ENCODE data around the gene FAM209A.
"Not testable (repeated sequence)": the region's sequence is repeated elsewhere in the genome, so short reads cannot be mapped to it uniquely, and the experiment has no call there.

The FAM209A gene, protein sequence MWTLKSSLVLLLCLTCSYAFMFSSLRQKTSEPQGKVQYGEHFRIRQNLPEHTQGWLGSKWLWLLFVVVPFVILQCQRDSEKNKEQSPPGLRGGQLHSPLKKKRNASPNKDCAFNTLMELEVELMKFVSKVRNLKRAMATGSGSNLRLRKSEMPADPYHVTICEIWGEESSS

DNA sequence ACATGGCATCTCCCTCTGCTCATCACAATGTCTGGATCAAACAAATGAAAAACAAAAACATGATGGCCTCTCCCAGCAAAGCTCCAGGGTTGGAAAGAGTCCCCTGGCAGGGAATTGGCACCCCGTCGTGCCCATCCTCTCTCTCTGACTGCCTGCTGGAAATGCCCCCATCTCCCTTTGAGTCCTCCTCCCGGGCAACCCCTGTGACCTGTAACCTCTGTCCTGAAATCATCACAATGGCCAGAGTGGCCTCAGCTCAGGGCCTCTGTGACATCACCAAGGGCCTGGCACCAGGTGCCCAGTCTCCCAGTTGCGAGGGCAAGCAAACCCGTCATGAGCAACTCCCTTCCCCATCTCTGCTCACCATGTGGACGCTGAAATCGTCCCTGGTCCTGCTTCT lies at the start of gene FAM209A:
TSS of gene FAM209A (plus strand) at position 301 of the 400 bp plus-strand sequence. CDS start at position 366, 65 bp downstream.
- not testable (repeated sequence) for DNase-seq (ENCODE audit: low spot score)

DNA sequence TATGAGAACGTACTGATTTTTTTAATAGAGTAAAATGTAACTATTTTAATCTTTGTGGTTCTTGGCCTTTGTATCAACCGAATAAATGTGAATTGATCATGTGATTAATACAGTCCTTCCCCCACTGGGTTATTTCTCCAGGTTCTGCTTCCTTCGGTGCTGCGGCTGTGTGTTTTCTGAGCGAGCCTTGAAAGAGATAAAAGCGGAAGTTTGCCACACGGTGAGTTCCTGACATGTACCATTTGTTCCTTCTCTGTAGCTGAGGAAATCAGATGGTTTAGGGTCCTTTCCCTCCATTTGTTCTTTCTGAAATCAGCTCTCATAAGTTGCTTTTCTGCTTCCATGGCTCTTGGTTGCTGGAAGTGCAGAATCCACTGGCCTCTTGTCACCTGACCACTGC lies 40.6 kb upstream of the FAM209A start:
- no peak for DNase-seq (ENCODE audit: low spot score)

DNA sequence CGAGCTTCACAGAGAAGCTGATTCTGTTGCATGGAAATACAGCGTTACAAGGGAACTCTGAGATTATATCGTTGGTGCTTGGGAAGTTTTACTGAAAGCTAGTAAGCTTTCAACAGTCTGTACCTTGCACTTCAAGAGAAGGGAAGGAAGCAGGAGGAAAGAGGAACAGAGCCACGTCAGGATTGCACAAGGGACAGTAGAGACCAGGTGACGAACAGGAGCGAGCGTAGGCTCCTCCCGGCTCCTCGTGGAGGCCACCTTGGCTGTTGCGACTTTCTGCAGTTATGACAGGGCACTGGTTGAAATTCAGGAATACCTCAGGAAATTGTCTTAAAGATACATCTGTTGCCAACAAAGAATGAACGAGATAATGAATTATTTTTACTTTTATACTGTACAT lies 37.3 kb upstream of the FAM209A start:
- DNase-seq (ENCODE audit: low spot score), result no peak

DNA sequence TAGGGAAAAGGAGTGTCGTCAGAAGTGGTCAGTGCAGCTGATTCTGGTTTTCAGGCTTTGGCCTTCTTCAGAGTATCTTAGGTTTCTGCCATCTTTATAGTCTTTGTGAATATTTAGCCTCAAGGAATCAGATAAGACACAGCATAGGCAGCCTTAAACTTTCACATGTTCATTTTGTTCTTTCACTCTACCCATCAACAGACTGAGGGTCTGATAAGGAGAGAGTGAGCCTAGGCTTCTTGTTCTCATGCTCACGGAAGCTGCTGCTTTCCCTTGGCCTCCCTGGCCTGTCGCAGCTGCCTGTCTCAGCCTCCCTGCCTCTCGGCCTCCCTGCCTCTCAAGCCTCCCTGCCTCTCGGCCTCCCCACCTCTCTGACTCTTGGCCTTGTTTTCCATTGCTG lies 36.0 kb upstream of the FAM209A start:
- no peak for DNase-seq (ENCODE audit: low spot score)

DNA sequence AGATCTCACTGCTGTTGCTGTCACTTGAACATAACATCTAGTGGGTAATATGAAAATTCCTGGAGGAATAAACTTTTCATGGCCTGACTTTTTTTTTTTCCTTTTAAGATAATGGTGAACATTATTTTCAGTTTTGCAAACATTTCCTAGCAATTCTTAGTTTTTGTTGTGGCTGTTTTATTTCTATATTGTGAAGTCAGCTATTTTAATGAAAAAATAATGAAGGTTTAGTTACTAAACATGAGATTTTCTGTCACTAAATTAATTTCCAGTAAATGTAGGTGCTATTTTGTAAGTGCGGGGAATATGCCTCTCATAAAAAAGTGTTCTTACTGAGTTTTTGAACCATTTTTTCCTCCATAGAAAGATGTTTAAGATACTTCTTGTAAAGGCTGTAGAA lies 23.4 kb upstream of the FAM209A start:
- DNase-seq (ENCODE audit: low spot score), result no peak

DNA sequence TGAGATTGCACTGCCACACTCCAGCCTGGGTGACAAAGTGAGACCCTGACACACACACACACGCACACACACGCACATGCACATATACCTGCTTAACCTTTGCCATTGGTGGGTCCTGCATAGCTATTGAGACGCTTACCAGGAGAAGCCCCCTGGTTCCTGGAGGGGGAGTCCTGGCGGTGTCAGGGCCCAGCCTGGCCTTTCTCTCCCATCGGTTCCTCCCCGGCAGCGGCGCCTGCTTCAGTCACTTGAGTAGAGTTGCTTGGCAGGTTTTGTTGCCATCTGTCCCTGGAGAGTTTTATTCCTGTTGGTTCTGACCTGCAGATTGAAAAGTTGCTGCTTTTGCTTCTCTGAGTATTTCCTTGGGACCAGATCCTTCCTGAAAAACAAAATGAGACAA lies 20.6 kb upstream of the FAM209A start:
- DNase-seq (ENCODE audit: low spot score), result no peak

DNA sequence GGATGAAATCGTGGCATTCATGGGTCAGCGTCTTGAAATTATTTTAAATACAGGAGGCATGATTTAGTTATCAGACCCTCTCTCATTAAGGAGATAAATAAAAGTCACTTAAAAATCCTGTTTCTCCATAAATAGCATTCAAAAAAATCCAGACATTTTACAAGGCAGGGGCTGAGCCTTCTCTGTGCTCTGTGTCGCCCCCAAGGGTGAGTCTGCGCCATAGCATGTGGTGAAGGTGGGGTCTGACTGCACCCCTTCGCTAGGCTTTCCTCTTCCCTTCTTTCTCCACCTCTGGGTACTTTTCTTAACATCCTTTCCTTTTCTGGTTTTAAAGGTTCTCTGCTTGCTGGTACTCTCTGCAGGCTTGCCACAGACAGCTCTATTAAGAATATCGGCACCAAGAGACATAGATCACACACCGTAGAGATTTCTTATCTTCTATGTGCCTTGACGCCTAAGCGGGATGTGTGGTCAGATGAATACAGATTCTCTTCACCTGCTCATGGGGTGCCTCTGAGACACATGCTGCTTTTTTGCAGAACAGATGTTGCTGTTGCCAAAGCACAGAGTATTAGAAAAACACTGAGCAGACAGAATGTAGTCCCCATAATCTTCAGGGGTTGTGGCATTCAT lies 20.1 kb upstream of the FAM209A start:
- DNase-seq (ENCODE audit: low spot score), result no peak

DNA sequence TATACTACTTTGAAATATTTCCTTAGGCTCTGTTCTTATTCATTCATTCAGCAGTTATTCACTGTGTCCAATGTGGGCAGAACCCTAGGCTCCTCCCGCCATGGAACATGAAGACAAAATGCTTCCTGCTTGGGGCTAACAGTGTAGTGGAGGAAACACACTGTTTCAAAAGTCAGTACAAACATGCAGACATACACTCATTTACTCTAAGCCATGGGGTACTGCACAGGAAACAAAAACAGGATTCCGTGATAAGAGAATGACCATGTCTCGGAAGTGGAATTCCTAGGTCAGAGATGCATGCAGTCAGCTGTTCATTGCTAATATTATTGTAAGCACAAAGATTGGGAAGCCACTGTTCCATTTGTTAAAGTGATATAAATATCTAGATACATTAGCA lies 18.4 kb upstream of the FAM209A start:
- no peak for DNase-seq (ENCODE audit: low spot score)

DNA sequence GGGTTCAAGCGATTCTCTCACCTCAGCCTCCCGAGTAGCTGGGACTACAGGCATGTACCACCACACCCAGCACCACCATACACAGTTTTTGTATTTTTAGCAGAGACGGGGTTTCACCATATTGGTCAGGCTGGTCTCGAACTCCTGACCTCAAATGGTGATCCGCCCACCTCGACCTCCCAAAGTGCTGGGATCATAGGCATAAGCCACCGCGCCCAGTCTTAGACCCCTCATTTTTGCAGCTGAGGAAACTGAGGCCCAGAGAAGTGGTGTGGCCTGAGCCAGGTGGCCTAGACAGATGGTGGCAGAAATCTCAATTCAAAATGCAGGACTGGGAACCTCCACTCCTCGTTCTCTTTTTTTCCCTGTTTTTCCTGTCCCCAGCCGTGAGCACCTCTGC lies 12.6 kb upstream of the FAM209A start:
- DNase-seq (ENCODE audit: low spot score), result no peak

DNA sequence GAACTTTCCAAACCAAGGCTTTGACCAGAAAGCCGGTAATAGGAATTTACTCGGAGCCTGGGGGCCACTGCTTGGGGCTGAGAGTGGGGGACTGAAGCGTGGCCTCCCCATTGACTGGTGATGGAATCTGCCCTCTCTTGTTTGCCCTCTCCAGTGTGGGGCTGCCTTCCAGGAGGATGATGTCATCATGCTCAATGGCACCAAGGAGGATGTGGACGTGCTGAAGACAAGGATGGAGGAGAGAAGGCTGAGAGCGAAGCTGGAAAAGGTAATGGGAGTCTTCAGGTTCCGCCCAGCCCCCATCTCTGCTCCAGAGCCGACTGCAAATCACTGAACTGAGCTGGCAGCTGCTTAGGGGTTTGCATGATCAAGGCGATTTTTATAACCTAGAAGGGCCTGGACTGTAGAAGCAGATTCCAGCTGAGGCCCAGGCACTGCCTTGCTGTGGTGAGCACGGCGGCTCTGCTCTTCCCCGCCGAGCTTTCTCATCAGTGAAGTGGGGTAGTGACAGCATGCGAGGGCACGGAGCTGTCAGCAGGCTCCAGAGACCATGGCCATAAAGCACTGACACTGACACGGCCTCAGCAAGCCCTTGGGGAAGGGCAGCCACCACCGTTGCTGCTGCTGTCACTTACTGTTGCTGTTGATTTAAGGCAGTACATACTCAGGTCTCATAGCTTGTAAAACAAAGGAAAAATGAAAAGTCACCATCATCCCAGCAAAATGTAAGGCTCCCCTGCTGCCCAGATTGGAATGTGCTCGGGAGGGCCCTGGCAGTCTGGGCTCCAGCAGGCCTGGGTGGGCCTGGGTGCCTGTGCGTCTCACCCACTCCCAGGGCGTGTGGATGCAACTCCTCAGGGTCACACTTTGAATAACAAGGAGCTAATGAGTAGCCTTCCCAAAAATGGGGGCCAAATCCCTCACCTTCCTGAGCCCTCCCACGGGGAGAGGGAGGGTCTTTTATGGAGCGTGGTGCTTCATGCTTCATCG lies 11.1 kb upstream of the FAM209A start:
- no peak for DNase-seq (ENCODE audit: low spot score)

DNA sequence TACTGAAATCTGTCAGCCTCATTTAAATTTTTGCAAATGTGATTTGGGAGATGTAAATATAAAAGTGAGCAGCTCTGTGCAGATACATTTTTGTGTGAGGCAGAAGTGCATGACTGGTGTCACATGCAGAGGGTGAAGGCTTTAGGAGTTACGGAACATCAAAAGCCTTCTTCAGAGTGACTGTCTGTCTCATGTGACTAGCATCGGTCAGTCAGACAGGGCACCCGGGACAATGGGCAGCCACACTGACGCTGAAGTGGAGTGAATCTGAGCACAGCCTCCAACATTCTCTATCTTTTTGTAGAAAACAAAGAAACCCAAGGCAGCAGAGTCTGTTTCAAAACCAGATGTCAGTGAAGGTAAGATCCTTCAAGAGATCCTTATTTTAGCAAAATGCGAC lies 7.9 kb upstream of the FAM209A start:
- no peak for DNase-seq (ENCODE audit: low spot score)

DNA sequence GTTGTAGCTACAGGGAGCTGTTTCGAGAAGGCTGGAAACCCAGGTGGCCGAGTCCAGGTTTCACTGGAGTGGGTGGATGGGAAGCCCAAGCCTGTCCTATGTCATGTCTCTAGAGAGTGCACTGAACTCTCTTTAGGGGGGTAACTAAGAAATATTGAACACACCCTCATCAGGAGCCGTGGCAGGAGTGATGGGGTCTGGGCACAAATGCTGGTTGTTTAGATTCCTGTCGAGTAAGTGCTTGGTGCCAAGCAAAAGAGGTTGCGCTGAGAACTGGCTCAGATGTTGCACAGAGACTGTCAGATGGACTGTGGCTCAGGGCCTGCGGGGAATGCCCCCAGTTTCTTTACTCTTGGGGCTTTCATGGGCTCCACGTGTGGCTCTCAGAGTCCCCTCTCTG lies 7.3 kb upstream of the FAM209A start:
- DNase-seq (ENCODE audit: low spot score), result no peak

DNA sequence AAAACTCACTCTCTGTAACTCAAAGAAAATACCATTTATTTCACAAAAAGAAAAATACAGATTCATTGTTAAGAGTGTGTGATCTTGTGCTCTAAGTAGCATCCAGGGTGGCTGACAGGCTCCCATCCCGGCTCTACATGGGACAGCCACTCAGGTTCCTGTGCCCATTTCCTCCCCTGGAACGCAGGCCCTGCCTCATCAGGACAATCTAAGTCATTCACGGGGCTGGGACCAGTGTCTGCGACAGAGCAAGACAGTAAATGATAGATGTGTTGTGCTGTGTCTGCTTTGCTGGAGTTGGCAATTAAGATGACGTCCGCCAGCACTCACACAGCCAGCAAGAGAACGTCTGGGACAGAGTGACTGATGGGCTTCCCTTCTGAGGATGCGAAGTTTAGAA lies 6.9 kb upstream of the FAM209A start:
- DNase-seq (ENCODE audit: low spot score), result no peak

DNA sequence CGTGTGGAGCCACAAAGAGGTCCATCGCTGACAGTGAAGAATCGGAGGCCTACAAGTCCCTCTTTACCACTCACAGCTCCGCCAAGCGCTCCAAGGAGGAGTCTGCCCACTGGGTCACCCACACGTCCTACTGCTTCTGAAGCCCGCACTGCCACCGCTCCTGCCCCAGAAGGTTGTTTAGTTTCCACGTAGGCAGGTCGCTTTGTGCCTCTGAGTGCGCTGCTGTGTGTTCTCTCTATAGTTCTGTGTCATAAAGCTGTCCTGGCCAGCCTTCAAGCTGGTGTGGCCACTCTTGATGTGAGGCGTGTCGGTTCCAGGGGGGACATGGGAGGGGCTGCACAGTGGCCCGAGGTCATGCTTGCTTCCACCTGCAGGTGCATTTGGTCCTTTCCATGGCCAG lies 6.4 kb upstream of the FAM209A start:
- DNase-seq (ENCODE audit: low spot score), result no peak

DNA sequence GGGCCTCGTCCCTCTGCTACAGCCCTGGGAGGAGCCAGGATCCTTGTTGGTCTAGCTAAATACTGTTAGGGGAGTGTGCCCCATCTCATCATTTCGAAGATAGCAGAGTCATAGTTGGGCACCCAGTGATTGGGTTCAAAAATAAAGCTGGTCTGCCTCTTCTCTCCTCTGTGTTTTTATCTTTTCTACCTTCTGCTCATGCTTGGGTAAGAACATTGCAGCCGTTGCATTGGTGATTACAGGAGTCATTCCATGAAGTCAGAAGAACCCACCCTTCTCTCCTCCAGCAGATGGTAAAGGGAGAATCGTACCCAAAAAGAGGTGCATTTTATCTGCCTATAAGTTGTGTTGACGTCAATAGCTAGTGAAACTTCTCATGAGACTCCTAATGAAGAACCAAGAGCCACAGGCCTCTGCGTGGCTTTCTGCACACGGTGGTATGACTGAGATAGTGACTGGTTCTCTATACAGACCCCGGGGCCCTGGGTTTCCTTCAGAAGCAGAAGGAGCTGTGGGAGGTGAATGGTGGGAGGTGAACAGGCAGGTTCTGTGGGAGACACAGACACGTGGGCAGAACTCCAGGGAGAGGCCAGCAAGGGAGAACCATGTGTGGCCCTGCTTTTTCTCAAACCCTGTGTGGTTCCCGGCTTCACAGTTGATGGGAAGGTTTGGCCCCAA lies 5.7 kb upstream of the FAM209A start:
- DNase-seq (ENCODE audit: low spot score), result no peak

DNA sequence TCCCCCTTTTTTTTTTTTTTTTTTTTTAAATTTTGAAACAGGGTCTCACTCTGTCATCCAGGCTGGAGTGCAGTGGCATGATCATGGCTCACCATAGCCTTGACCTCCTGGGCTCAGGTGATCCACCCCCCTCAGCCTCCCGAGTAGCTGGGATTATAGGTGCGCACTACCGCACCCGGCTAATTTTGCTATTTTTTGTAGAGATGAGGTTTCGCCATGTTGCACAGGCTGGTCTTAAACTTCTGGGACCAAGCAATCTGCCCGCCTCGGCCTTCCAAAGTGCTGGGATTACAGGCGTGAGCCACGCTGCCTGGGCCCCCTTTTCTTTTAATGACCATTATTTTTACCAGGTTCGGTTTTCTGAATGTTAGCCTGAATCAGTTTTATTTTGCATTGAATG lies 5.0 kb upstream of the FAM209A start:
- no peak for DNase-seq (ENCODE audit: low spot score)

DNA sequence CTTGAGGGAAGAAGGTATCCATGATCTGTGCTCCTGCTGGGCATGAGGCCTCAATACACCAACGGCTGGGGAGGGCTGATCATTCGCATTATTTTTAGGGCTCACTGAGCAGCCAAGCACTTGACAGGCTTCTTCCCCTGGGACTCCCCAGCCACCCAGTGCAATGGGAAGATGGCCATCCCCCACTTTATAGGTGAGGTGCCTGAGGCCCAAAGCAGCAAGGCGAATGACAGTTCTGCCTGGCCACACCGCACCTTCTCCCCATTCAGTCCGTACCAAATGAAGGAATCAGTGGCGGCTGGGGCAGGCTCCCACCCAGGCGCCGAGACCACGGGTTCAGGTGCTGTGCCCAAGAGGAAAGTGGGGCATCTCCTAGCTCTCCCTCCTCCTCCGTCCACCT lies 4.4 kb upstream of the FAM209A start:
- no peak for DNase-seq (ENCODE audit: low spot score)

DNA sequence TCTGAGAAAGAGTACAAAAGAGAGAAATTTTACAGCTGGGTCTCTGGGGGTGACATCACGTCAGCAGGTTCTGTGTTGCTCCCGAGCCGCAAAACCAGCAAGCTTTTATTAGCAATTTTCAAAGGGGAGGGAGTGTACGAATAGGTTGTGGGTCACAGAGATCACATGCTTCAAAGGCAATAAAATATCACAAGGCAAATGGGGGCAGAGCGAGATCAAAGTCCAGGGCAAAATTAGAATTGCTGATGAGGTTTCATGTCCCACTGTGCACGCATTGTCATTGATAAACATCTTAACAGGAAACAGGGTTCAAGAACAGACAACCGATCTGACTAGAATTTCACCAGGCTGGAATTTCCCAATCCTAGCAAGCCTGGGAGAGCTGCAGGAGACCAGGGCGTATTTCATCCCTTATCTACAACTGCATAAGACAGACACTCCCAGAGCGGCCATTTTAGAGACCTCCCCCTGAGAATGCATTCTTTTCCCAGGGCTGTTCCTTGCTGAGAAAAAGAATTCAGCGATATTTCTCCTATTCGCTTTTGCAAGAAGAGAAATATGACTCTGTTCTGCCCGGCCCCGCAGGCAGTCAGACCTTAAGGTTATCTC lies 3.7 kb upstream of the FAM209A start:
- DNase-seq (ENCODE audit: low spot score), result not testable (repeated sequence)

DNA sequence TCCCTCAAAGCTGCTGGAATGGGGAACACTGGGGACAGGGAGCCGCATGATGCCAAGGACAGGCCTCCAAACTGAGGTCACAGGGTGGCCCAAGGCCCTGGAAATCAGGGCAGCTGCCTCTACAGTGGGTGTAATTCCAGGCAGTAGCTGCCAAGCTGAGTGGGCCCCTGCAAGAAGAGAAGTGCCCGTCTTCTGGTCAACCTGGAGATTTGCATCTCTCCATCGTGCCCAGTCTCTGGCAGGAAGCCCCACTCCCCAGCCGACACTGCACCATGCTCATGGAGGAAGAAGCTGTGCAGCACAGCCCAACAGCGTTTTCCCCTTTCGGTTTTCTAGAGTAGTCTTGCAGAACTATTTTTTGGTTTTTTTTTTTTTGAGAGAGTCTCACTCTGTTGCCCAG lies 2.2 kb upstream of the FAM209A start:
- DNase-seq (ENCODE audit: low spot score), result no peak

DNA sequence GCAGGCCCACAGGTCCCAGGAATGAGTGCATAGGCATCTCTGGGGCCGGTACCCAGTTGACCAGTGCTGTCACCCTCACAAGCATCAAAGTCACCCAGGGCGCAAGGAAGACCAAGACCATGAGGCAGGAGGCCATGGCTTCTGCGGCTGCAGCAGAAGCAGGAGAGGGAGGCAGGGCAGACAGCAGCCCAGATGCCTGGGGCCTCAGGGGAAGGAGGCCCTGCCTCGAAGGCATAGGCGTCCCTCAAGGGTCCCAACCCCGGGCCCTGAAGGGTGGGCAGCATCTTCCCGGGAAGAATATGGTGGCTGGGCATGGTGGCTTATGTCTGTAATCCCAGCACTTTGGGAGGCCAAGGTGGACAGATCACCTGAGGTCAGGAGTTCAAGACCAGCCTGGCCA lies 3.0 kb downstream of the FAM209A start:
- no peak for DNase-seq (ENCODE audit: low spot score)

DNA sequence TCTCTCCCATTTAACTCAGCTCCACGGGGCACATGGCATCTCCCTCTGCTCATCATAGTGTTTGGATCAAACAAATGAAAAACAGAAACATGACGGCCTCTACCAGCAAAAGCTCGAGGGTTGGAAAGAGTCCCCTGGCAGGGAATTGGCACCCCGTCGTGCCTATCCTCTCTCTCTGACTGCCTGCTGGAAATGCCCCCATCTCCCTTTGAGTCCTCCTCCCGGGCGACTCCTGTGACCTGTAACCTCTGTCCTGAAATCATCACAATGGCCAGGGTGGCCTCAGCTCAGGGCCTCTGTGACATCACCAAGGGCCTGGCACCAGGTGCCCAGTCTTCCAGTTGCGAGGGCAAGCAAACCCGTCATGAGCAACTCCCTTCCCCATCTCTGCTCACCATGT lies 8.4 kb downstream of the FAM209A start, which contains the start of gene FAM209B:
TSS of gene FAM209B (plus strand) at position 301 of the 400 bp plus-strand sequence. CDS start at position 397, 96 bp downstream.
- DNase-seq (ENCODE audit: low spot score), result not testable (repeated sequence)

DNA sequence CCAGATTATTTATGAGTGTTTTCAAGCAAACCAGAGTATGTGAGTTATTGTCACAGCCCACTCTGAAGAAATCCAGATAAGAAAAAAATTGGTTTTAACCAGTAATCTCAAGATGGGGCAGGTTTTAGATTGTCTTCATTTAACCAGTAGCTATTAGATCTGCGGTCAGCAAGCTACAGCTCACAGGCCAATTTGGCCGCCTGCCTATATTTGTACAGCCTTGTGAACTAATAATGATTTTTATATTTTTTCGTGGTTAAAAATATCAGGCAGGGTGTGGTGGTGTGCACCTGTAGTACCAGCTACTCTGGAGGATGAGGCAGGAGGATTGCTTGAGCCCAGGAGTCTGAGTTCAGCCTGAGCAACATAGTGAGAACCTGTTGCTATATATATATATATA lies 13.5 kb downstream of the FAM209A start:
- DNase-seq (ENCODE audit: low spot score), result no peak

Data from LoVo (cell line).